NCI-H748 (cell line): ENCODE data around the gene FER1L5.

Source experiments
- DNase-seq: peaks from one replicate; lab custom pipeline; 2025; ENCODE audit not compliant: unreplicated experiment; lab: John Stamatoyannopoulos, UW

Gene FER1L5

GRCh38 chr2:96642564-96643360 is at the start of gene FER1L5:
Gene FER1L5 (plus strand): TSS chr2:96642764. CDS start chr2:96642837, 73 bp downstream.
- peak; percentile 25 for DNase-seq

GRCh38 chr2:96594282-96594681 is 48.3 kb upstream of the FER1L5 start:
- DNase-seq: no peak

- DNase-seq: no peak
Observed at GRCh38 chr2:96594691-96595152, 47.8 kb upstream of the FER1L5 start.

GRCh38 chr2:96596596-96596995 is 46.0 kb upstream of the FER1L5 start:
- no peak for DNase-seq

- no peak for DNase-seq
Observed at GRCh38 chr2:96599941-96600340, 42.6 kb upstream of the FER1L5 start.

- no peak for DNase-seq
Observed at GRCh38 chr2:96601382-96602292, 40.9 kb upstream of the FER1L5 start.

GRCh38 chr2:96602330-96602823 is 40.2 kb upstream of the FER1L5 start:
- DNase-seq: no peak

- no peak for DNase-seq
Observed at GRCh38 chr2:96604104-96604503, 38.5 kb upstream of the FER1L5 start.

- DNase-seq: no peak
Observed at GRCh38 chr2:96608469-96609455, 33.8 kb upstream of the FER1L5 start.

GRCh38 chr2:96616128-96616527 is 26.4 kb upstream of the FER1L5 start:
- no peak for DNase-seq

GRCh38 chr2:96616535-96616934 is 26.0 kb upstream of the FER1L5 start:
- no peak for DNase-seq

GRCh38 chr2:96617012-96617411 is 25.6 kb upstream of the FER1L5 start:
- DNase-seq: no peak

- no peak for DNase-seq
Observed at GRCh38 chr2:96618596-96619283, 23.8 kb upstream of the FER1L5 start.

GRCh38 chr2:96622544-96622943 is 20.0 kb upstream of the FER1L5 start:
- no peak for DNase-seq

- DNase-seq: no peak
Observed at GRCh38 chr2:96623116-96623515, 19.4 kb upstream of the FER1L5 start.

GRCh38 chr2:96625571-96626552 is 16.7 kb upstream of the FER1L5 start:
- no peak for DNase-seq

- DNase-seq: no peak
Observed at GRCh38 chr2:96626553-96626942, 16.0 kb upstream of the FER1L5 start.

- DNase-seq: no peak
Observed at GRCh38 chr2:96631804-96632435, 10.6 kb upstream of the FER1L5 start.
